ELF-1 (cell line): ENCODE results near the gene PARP15.
"Not testable (repeated sequence)": the region's sequence is repeated elsewhere in the genome, so short reads cannot be mapped to it uniquely, and the experiment has no call there.

Source experiments
- DNase-seq: peaks from one replicate; pipeline ENCODE4 v3.0.0-alpha.2; 2016; ENCODE audit warnings: low read depth, low spot score

PARP15 gene

GRCh38 chr3:122577409-122578031 is at the start of gene PARP15:
Gene PARP15, plus strand, starts transcription at chr3:122577650. Its CDS starts 18 bp downstream, at chr3:122577668.
- DNase-seq, result peak; percentile 27

GRCh38 chr3:122530164-122530563 is 47.3 kb upstream of the PARP15 start:
- DNase-seq, result no peak

- DNase-seq, result no peak
Observed at GRCh38 chr3:122533480-122533879, 44.0 kb upstream of the PARP15 start.

- DNase-seq, result peak; percentile 68
Observed at GRCh38 chr3:122533931-122534334, 43.5 kb upstream of the PARP15 start.

GRCh38 chr3:122535964-122536631 is 41.4 kb upstream of the PARP15 start:
- peak; percentile 61 for DNase-seq

- peak; percentile 8 for DNase-seq
Observed at GRCh38 chr3:122536632-122537001, 40.8 kb upstream of the PARP15 start.

- no peak for DNase-seq
Observed at GRCh38 chr3:122538956-122539490, 38.4 kb upstream of the PARP15 start.

- no peak for DNase-seq
Observed at GRCh38 chr3:122546151-122546550, 31.3 kb upstream of the PARP15 start.

- no peak for DNase-seq
Observed at GRCh38 chr3:122548076-122548475, 29.4 kb upstream of the PARP15 start.

- no peak for DNase-seq
Observed at GRCh38 chr3:122548619-122549018, 28.8 kb upstream of the PARP15 start.

- no peak for DNase-seq
Observed at GRCh38 chr3:122553171-122553570, 24.3 kb upstream of the PARP15 start.

- DNase-seq, result peak; percentile 36
Observed at GRCh38 chr3:122555275-122556071, 22.0 kb upstream of the PARP15 start.

GRCh38 chr3:122557356-122557755 is 20.1 kb upstream of the PARP15 start:
- DNase-seq, result no peak

GRCh38 chr3:122558605-122559004 is 18.8 kb upstream of the PARP15 start:
- DNase-seq, result no peak

GRCh38 chr3:122559906-122560305 is 17.5 kb upstream of the PARP15 start:
- DNase-seq, result no peak

GRCh38 chr3:122560680-122561079 is 16.8 kb upstream of the PARP15 start:
- peak; percentile 57 for DNase-seq

- DNase-seq, result no peak
Observed at GRCh38 chr3:122562923-122563716, 14.3 kb upstream of the PARP15 start.

GRCh38 chr3:122563717-122564025 is 13.8 kb upstream of the PARP15 start:
- peak; percentile 14 for DNase-seq

- DNase-seq, result peak; percentile 83
Observed at GRCh38 chr3:122564155-122564912, 13.1 kb upstream of the PARP15 start, which contains the start of the genes DTX3L and PARP9. Gene DTX3L, plus strand, starts transcription at chr3:122564338. Its CDS starts 89 bp downstream, at chr3:122564427. Gene PARP9, minus strand, starts transcription at chr3:122564300. Its CDS starts 4,680 bp downstream, at chr3:122559620.

- DNase-seq, result not testable (repeated sequence)
Observed at GRCh38 chr3:122568131-122568530, 9.3 kb upstream of the PARP15 start.

GRCh38 chr3:122568755-122569154 is 8.7 kb upstream of the PARP15 start:
- DNase-seq, result no peak
